Spleen (tissue), 7 donors: ENCODE results near the gene BTK.

Experiments
- POLR2A ChIP-seq, 3 donors: fragments of 450-650 bp; IDR thresholded peaks; one replicate each; pipeline ENCODE4 v1.5.1; 2017; ENCODE audit warnings: antibody characterized with exemption in 3 of 3, mild to moderate bottlenecking in 1 of 3
- TF ChIP-seq, protein P1 (sequence below), 11 experiments: fragments of 200-600 bp in 7 of 11; fragments of 450-650 bp in 4 of 11; sonication (generic) in 4 of 11; IDR thresholded peaks in 8 of 11; conservative IDR thresholded peaks in 3 of 11; 1 replicate in 7 of 11; 2 replicates in 4 of 11; pipeline versions ENCODE4 v1.4.0 to v1.8.0; 2016 to 2021; ENCODE audit warnings: antibody characterized with exemption in 11 of 11, inconsistent platforms in 4 of 11, mild to moderate bottlenecking in 1 of 11
- donor health status: DM: no; HTN: no; CAD: no; lungs with moderate emphysema.
- donor health status: DM: no; HTN: no; CAD: no.
- donor health status: DM: no; HTN: no; CAD: no.

DNA sequence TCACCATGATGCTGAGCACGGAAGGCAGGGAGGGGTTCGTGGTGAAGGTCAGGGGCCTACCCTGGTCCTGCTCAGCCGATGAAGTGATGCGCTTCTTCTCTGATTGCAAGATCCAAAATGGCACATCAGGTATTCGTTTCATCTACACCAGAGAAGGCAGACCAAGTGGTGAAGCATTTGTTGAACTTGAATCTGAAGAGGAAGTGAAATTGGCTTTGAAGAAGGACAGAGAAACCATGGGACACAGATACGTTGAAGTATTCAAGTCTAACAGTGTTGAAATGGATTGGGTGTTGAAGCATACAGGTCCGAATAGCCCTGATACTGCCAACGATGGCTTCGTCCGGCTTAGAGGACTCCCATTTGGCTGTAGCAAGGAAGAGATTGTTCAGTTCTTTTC is 26.0 kb upstream of the BTK start:
- TF ChIP-seq, protein P1, sequence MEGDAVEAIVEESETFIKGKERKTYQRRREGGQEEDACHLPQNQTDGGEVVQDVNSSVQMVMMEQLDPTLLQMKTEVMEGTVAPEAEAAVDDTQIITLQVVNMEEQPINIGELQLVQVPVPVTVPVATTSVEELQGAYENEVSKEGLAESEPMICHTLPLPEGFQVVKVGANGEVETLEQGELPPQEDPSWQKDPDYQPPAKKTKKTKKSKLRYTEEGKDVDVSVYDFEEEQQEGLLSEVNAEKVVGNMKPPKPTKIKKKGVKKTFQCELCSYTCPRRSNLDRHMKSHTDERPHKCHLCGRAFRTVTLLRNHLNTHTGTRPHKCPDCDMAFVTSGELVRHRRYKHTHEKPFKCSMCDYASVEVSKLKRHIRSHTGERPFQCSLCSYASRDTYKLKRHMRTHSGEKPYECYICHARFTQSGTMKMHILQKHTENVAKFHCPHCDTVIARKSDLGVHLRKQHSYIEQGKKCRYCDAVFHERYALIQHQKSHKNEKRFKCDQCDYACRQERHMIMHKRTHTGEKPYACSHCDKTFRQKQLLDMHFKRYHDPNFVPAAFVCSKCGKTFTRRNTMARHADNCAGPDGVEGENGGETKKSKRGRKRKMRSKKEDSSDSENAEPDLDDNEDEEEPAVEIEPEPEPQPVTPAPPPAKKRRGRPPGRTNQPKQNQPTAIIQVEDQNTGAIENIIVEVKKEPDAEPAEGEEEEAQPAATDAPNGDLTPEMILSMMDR (IDR thresholded peaks at IDR 0.05 in 8 of 11, conservative IDR thresholded peaks at IDR 0.05 in 3 of 11), result no peak
- TF ChIP-seq POLR2A (IDR thresholded peaks at IDR 0.05), result no peak
